ENCODE results near the gene FCAR. TPM values are rescaled to one million over a fixed set of nuclear protein-coding genes. Genes with fewer than 3 reads are reported as not detected.
"Not testable (repeated sequence)": the region's sequence is repeated elsewhere in the genome, so short reads cannot be mapped to it uniquely, and the experiment has no call there.

Gene FCAR
- total and polyA plus RNA-seq, 2 of the 4 experiments (the other 2 are of a cell fraction) = not detected

DNA sequence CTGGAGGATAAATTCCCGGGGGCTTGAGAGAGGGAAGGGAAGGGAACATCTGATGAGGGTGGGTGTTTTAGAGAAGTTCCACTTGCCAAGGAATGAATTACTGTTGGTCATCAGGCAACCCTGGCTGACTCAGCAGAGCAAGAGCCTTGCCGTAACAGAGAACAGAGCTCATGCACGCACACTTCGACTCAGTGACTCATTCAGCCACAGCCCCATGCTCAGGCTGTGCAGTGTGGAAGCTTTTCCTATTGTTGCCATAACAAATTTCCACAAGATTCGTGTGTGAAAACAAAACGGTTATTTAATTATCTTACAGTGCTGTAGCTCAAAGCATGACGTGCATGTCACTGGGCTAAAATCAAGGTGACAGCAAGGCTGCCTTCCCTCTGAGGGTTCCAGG lies 14.6 kb upstream of the FCAR start:
- H3K9me1 ChIP-seq (ENCODE audit: insufficient read depth, low read length); H3K56ac ChIP-seq (ENCODE audit: extremely low read depth, insufficient read depth, low read length); POLR2A ChIA-PET (ENCODE audit: unreplicated experiment); CTCF ChIA-PET; H3K4me1 ChIP-seq (ENCODE audit: control insufficient read depth, insufficient read depth, low read length); dilution Hi-C loops (cut with HindIII; ENCODE audit: low sequenced_read_pairs, unreplicated experiment); H3K4ac ChIP-seq (ENCODE audit: low read depth, low read length); H3K79me1 ChIP-seq (ENCODE audit: low read depth in 1 of 2, low read length in 2 of 2); intact Hi-C loops (cut with micrococcal nuclease); H2AK5ac ChIP-seq (ENCODE audit: low read depth, low read length); H2BK15ac ChIP-seq (ENCODE audit: low read depth, low read length); H2BK5ac ChIP-seq (ENCODE audit: low read depth, low read length, poor library complexity, severe bottlenecking); H2AK9ac ChIP-seq (replicated peaks; ENCODE audit: low read depth, low read length, poor library complexity); BruUV-seq (replicated peaks); H3K4me2 ChIP-seq (ENCODE audit: low read depth, low read length); H3K27me3 ChIP-seq (ENCODE audit: control insufficient read depth, insufficient read depth, low read length); H3K4me3 ChIP-seq (ENCODE audit: insufficient read depth, low read depth, low read length); H2BK20ac ChIP-seq (ENCODE audit: low read depth, low read length); H4K91ac ChIP-seq (ENCODE audit: insufficient read depth, low read depth, low read length); H3K23ac ChIP-seq (ENCODE audit: low read depth, low read length); H4K20me1 ChIP-seq (ENCODE audit: insufficient read depth, low read length); ATAC-seq (ENCODE audit: low read depth); H3K18ac ChIP-seq (ENCODE audit: low read depth, low read length); H3K9ac ChIP-seq (ENCODE audit: low read depth, low read length); H4K5ac ChIP-seq (ENCODE audit: low read depth, low read length); H2BK120ac ChIP-seq (ENCODE audit: low read depth, low read length); H3K27ac ChIP-seq (ENCODE audit: insufficient read depth, low read length); in situ Hi-C loops (cut with MboI; ENCODE audit: low sequenced_read_pairs); H2AFZ ChIP-seq (replicated peaks; ENCODE audit: low read length, poor library complexity); H3K36me3 ChIP-seq (ENCODE audit: control insufficient read depth, insufficient read depth, low read length); H4K8ac ChIP-seq (ENCODE audit: low read depth in 2 of 2, low read length in 2 of 2); DNase-seq; H3K14ac ChIP-seq (replicated peaks; ENCODE audit: low read depth, low read length): not testable (repeated sequence)
- WGBS, 2 experiments (ENCODE audit: extremely low coverage in 2 of 2, insufficient read length in 1 of 2) = 40% methylated on average over 1 of the region's 7 CpGs; no CpG with 5 or more reads in 1 of the 2 experiments
- H3K9me3 ChIP-seq (ENCODE audit: control insufficient read depth, insufficient read depth, low read length) = peaks cover 18% of the 10 kb centered on the region

DNA sequence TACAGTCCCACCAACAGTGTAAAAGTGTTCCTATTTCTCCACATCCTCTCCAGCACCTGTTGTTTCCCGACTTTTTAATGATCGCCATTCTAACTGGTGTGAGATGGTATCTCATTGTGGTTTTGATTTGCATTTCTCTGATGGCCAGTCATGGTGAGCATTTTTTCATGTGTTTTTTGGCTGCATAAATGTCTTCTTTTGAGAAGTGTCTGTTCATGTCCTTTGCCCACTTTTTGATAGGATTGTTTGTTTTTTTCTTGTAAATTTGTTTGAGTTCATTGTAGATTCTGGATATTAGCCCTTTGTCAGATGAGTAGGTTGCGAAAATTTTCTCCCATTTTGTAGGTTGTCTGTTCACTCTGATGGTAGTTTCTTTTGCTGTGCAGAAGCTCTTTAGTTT lies 10.6 kb upstream of the FCAR start:
- H2BK15ac ChIP-seq (ENCODE audit: low read depth, low read length); ATAC-seq (ENCODE audit: low read depth); H2BK120ac ChIP-seq (ENCODE audit: low read depth, low read length); DNase-seq; H4K8ac ChIP-seq (ENCODE audit: low read depth in 2 of 2, low read length in 2 of 2); H3K18ac ChIP-seq (ENCODE audit: low read depth, low read length); dilution Hi-C loops (cut with HindIII; ENCODE audit: low sequenced_read_pairs, unreplicated experiment); POLR2A ChIA-PET (ENCODE audit: unreplicated experiment); H4K91ac ChIP-seq (ENCODE audit: insufficient read depth, low read depth, low read length); H2BK5ac ChIP-seq (ENCODE audit: low read depth, low read length, poor library complexity, severe bottlenecking); CTCF ChIA-PET; BruUV-seq (replicated peaks); H3K27me3 ChIP-seq (ENCODE audit: control insufficient read depth, insufficient read depth, low read length); H2AFZ ChIP-seq (replicated peaks; ENCODE audit: low read length, poor library complexity); H2BK20ac ChIP-seq (ENCODE audit: low read depth, low read length); H3K9me1 ChIP-seq (ENCODE audit: insufficient read depth, low read length); H3K4me3 ChIP-seq (ENCODE audit: insufficient read depth, low read depth, low read length); H3K4ac ChIP-seq (ENCODE audit: low read depth, low read length); H3K23ac ChIP-seq (ENCODE audit: low read depth, low read length); H3K27ac ChIP-seq (ENCODE audit: insufficient read depth, low read length); H3K14ac ChIP-seq (replicated peaks; ENCODE audit: low read depth, low read length); H3K56ac ChIP-seq (ENCODE audit: extremely low read depth, insufficient read depth, low read length); H3K4me2 ChIP-seq (ENCODE audit: low read depth, low read length); H3K36me3 ChIP-seq (ENCODE audit: control insufficient read depth, insufficient read depth, low read length); H4K5ac ChIP-seq (ENCODE audit: low read depth, low read length); H2AK5ac ChIP-seq (ENCODE audit: low read depth, low read length); intact Hi-C loops (cut with micrococcal nuclease); in situ Hi-C loops (cut with MboI; ENCODE audit: low sequenced_read_pairs); H4K20me1 ChIP-seq (ENCODE audit: insufficient read depth, low read length); H3K79me1 ChIP-seq (ENCODE audit: low read depth in 1 of 2, low read length in 2 of 2); H3K4me1 ChIP-seq (ENCODE audit: control insufficient read depth, insufficient read depth, low read length); H2AK9ac ChIP-seq (replicated peaks; ENCODE audit: low read depth, low read length, poor library complexity); H3K9ac ChIP-seq (ENCODE audit: low read depth, low read length): not testable (repeated sequence)
- H3K9me3 ChIP-seq (ENCODE audit: control insufficient read depth, insufficient read depth, low read length) = peaks cover 20% of the 10 kb centered on the region
- no CpG with 5 or more reads among the region's 3 CpGs for WGBS, 2 experiments (ENCODE audit: extremely low coverage in 2 of 2, insufficient read length in 1 of 2)
